ENCODE results near the gene CNOT1. TPM values are rescaled to one million over a fixed set of nuclear protein-coding genes. Genes with fewer than 3 reads are reported as not detected.
A peak's percentile ranks its signal among the peaks of the same experiment; 100 is the strongest.

Gene CNOT1
- total and polyA plus RNA-seq, 2 of the 4 experiments (the other 2 are of a cell fraction): 85.5 to 357 TPM

DNA sequence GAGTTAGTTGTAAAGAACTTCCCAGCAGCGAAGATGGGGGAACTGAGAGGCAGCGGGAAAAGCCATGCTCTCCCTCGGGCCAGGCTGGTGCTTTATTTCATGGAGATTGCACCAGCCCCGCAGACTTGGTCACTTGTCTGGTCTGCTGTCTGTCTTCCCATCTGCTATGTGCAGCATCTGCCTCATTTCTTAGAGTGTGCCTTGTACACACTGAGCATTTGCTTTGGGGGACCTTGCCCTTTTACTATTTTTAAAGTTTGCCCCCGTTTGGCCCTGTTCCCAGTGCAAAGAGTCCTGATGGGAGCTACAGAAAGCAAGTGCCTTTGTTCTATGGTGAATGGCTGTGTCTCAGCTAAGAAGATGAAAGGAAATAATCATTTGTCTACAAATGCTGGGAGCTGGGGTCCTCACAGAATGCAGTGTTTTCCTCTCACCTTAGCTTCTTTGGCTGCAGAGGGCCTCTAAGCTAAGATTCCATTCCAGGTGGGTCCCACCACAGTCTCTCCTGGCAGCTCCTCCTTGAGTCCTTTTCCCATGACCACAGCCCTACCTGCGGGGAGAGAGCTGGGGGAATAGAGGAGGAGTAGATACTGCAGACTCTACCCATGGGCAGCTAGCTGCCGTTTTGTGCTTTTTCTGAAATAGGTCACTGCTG is 25.1 kb upstream of the CNOT1 start:
- Histone ChIP-seq H3K4ac (ENCODE audit: low read depth, low read length) (no peak overlapping the region), H3K4me1 (ENCODE audit: control insufficient read depth, insufficient read depth, low read length) (peaks cover 8% of the 10 kb centered on the region), H2AK5ac (ENCODE audit: low read depth, low read length) (no peak overlapping the region), H3K27ac (ENCODE audit: insufficient read depth, low read length) (no peak overlapping the region), H4K5ac (ENCODE audit: low read depth, low read length) (no peak overlapping the region), H2AK9ac (replicated peaks; ENCODE audit: low read depth, low read length, poor library complexity) (peak overlapping the region; percentile 55), H3K9me1 (ENCODE audit: insufficient read depth, low read length) (peaks cover 4% of the 10 kb centered on the region; the same call in 1 of the 2 replicates), H2BK15ac (ENCODE audit: low read depth, low read length) (no peak overlapping the region), H3K9me3 (ENCODE audit: control insufficient read depth, insufficient read depth, low read length) (peaks cover 6% of the 10 kb centered on the region; the same call in 1 of the 2 replicates), H4K8ac (ENCODE audit: low read depth in 2 of 2, low read length in 2 of 2) (no peak overlapping the region), H3K9ac (ENCODE audit: low read depth, low read length) (no peak overlapping the region), H3K4me2 (ENCODE audit: low read depth, low read length) (no peak overlapping the region), H4K91ac (ENCODE audit: insufficient read depth, low read depth, low read length) (no peak overlapping the region), H2BK20ac (ENCODE audit: low read depth, low read length) (no peak overlapping the region), H2BK5ac (ENCODE audit: low read depth, low read length, poor library complexity, severe bottlenecking) (no peak overlapping the region), H3K56ac (ENCODE audit: extremely low read depth, insufficient read depth, low read length) (no peak overlapping the region), H3K18ac (ENCODE audit: low read depth, low read length) (no peak overlapping the region), H3K36me3 (ENCODE audit: control insufficient read depth, insufficient read depth, low read length) (no peaks in the 10 kb centered on the region), H4K20me1 (ENCODE audit: insufficient read depth, low read length) (no peaks in the 10 kb centered on the region), H3K27me3 (ENCODE audit: control insufficient read depth, insufficient read depth, low read length) (peaks cover 2% of the 10 kb centered on the region; the same call in 1 of the 2 replicates), H3K14ac (replicated peaks; ENCODE audit: low read depth, low read length) (no peak overlapping the region), H3K79me1 (ENCODE audit: low read depth in 1 of 2, low read length in 2 of 2) (no peaks in the 10 kb centered on the region), H3K4me3 (ENCODE audit: insufficient read depth, low read depth, low read length) (no peak overlapping the region), H3K23ac (ENCODE audit: low read depth, low read length) (no peak overlapping the region), H2AFZ (replicated peaks; ENCODE audit: low read length, poor library complexity) (peak overlapping the region; percentile 51), H2BK120ac (ENCODE audit: low read depth, low read length) (no peak overlapping the region)
- DNase-seq (no peak), ATAC-seq (ENCODE audit: low read depth) (no peak)
- dilution Hi-C loops (cut with HindIII; ENCODE audit: low sequenced_read_pairs, unreplicated experiment): no loop called here
- no TSS peak for BruUV-seq (replicated peaks)
- intact Hi-C loops (cut with micrococcal nuclease): no loop called here
- WGBS, 2 experiments (ENCODE audit: extremely low coverage in 2 of 2, insufficient read length in 1 of 2): 77% methylated on average over 4 of the region's 7 CpGs; no CpG with 5 or more reads in 1 of the 2 experiments
- ChIA-PET POLR2A (ENCODE audit: unreplicated experiment) (no interaction called here), CTCF (no interaction called here)
- in situ Hi-C loops (cut with MboI; ENCODE audit: low sequenced_read_pairs): loop anchor here (10.0 kb wide), 1 partner anchor 320 kb away; no protein-coding TSS in a partner anchor
- no peak for TF ChIP-seq NFE2L2 (IDR thresholded peaks at IDR 0.05; ENCODE audit: low read depth, low read length)
- no peak for TF ChIP-seq SMC3 (IDR thresholded peaks at IDR 0.05; ENCODE audit: low read depth, low read length)
- no peak for TF ChIP-seq MAZ (IDR thresholded peaks at IDR 0.05; ENCODE audit: borderline replicate concordance, low read depth, low read length)
- TF ChIP-seq, protein P1, sequence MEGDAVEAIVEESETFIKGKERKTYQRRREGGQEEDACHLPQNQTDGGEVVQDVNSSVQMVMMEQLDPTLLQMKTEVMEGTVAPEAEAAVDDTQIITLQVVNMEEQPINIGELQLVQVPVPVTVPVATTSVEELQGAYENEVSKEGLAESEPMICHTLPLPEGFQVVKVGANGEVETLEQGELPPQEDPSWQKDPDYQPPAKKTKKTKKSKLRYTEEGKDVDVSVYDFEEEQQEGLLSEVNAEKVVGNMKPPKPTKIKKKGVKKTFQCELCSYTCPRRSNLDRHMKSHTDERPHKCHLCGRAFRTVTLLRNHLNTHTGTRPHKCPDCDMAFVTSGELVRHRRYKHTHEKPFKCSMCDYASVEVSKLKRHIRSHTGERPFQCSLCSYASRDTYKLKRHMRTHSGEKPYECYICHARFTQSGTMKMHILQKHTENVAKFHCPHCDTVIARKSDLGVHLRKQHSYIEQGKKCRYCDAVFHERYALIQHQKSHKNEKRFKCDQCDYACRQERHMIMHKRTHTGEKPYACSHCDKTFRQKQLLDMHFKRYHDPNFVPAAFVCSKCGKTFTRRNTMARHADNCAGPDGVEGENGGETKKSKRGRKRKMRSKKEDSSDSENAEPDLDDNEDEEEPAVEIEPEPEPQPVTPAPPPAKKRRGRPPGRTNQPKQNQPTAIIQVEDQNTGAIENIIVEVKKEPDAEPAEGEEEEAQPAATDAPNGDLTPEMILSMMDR (conservative IDR thresholded peaks at IDR 0.05; ENCODE audit: low read depth, low read length): no peak
- no peak for TF ChIP-seq RFX5 (IDR thresholded peaks at IDR 0.05; ENCODE audit: low read depth, low read length)

All from IMR-90 (cell line).